ENCODE measurements around the gene FMO5. TPM values are rescaled to one million over a fixed set of nuclear protein-coding genes. Genes with fewer than 3 reads are reported as not detected.

Gene FMO5
- total RNA-seq, 4 donors from 2014 or later, result 15.5 to 37.8 (median 30.4) TPM

- no peak for TF ChIP-seq EP300 (IDR thresholded peaks at IDR 0.05)
- TF ChIP-seq CTCF (IDR thresholded peaks at IDR 0.05), result no peak
- no peak for TF ChIP-seq POLR2AphosphoS5 (IDR thresholded peaks at IDR 0.05)
- TF ChIP-seq POLR2A (IDR thresholded peaks at IDR 0.05), result no peak
- H3K27ac ChIP-seq, result no peak overlapping the region
- H3K27me3 ChIP-seq, result no peaks in the 10 kb centered on the region
- H3K36me3 ChIP-seq, result peaks cover 6% of the 10 kb centered on the region
- no peaks in the 10 kb centered on the region for H3K4me1 ChIP-seq
- WGBS, result 86% methylated on average over 2 of the region's 2 CpGs
- H3K4me3 ChIP-seq, result no peak overlapping the region
- no peak for DNase-seq (ENCODE audit: low spot score in 2 of 2)
- no peaks in the 10 kb centered on the region for H3K9me3 ChIP-seq
Observed at GRCh38 chr1:147210987-147211386, 14.2 kb downstream of the FMO5 start.

- H3K4me3 ChIP-seq, result no peak overlapping the region
- H3K27me3 ChIP-seq, result no peaks in the 10 kb centered on the region
- DNase-seq (ENCODE audit: low spot score in 2 of 2), result no peak
- TF ChIP-seq POLR2AphosphoS5 (IDR thresholded peaks at IDR 0.05), result no peak
- no peak for TF ChIP-seq CTCF (IDR thresholded peaks at IDR 0.05)
- TF ChIP-seq POLR2A (IDR thresholded peaks at IDR 0.05), result no peak
- no peak for TF ChIP-seq EP300 (IDR thresholded peaks at IDR 0.05)
- H3K27ac ChIP-seq, result no peak overlapping the region
- H3K36me3 ChIP-seq, result peaks cover 6% of the 10 kb centered on the region
- WGBS, result 95% methylated on average over 3 of the region's 3 CpGs
- H3K9me3 ChIP-seq, result no peaks in the 10 kb centered on the region
- no peaks in the 10 kb centered on the region for H3K4me1 ChIP-seq
Observed at GRCh38 chr1:147209825-147210821, 15.0 kb downstream of the FMO5 start.

- H3K4me1 ChIP-seq, result no peaks in the 10 kb centered on the region
- H3K4me3 ChIP-seq, result no peak overlapping the region
- peaks cover 6% of the 10 kb centered on the region for H3K36me3 ChIP-seq
- no peaks in the 10 kb centered on the region for H3K9me3 ChIP-seq
- H3K27ac ChIP-seq, result no peak overlapping the region
- H3K27me3 ChIP-seq, result no peaks in the 10 kb centered on the region
- TF ChIP-seq EP300 (IDR thresholded peaks at IDR 0.05), result no peak
- no peak for DNase-seq (ENCODE audit: low spot score in 2 of 2)
- WGBS, result 91% methylated on average over 7 of the region's 7 CpGs
Observed at GRCh38 chr1:147208619-147209018, 16.5 kb downstream of the FMO5 start.

- Histone ChIP-seq H3K27me3 (no peaks in the 10 kb centered on the region), H3K4me1 (no peaks in the 10 kb centered on the region), H3K4me3 (no peak overlapping the region), H3K36me3 (peaks cover 6% of the 10 kb centered on the region), H3K9me3 (no peaks in the 10 kb centered on the region), H3K27ac (no peak overlapping the region)
- TF ChIP-seq POLR2AphosphoS5 (IDR thresholded peaks at IDR 0.05) (no peak), POLR2A (IDR thresholded peaks at IDR 0.05) (no peak), CTCF (IDR thresholded peaks at IDR 0.05) (no peak), EP300 (IDR thresholded peaks at IDR 0.05) (no peak)
- no peak for DNase-seq (ENCODE audit: low spot score in 2 of 2)
- WGBS, result 89% methylated on average over 1 of the region's 1 CpG
Observed at GRCh38 chr1:147207192-147207591, 17.9 kb downstream of the FMO5 start.

GRCh38 chr1:147204080-147204479 is 21.1 kb downstream of the FMO5 start:
- no peak for TF ChIP-seq EP300 (IDR thresholded peaks at IDR 0.05)
- TF ChIP-seq POLR2A (IDR thresholded peaks at IDR 0.05), result no peak
- no peak for TF ChIP-seq CTCF (IDR thresholded peaks at IDR 0.05)
- no peak for TF ChIP-seq POLR2AphosphoS5 (IDR thresholded peaks at IDR 0.05)
- Histone ChIP-seq H3K4me1 (no peaks in the 10 kb centered on the region), H3K27ac (no peak overlapping the region), H3K27me3 (no peaks in the 10 kb centered on the region), H3K4me3 (no peak overlapping the region), H3K36me3 (no peaks in the 10 kb centered on the region), H3K9me3 (no peaks in the 10 kb centered on the region)
- WGBS, result 86% methylated on average over 3 of the region's 3 CpGs
- no peak for DNase-seq (ENCODE audit: low spot score in 2 of 2)
